HG03159 (cell line): ENCODE results near the gene SPRR2E.
"Not testable (repeated sequence)": the region's sequence is repeated elsewhere in the genome, so short reads cannot be mapped to it uniquely, and the experiment has no call there.

ENCODE experiments used
- ATAC-seq: cut with Tn5 transposase; IDR thresholded peaks from one replicate; pipeline ENCODE4 v1.9.1; 2021; ENCODE audit warnings: mild to moderate bottlenecking, moderate library complexity; ENCODE audit not compliant: unreplicated experiment

Gene SPRR2E

GRCh38 chr1:153070243-153070642, 24.1 kb downstream of the SPRR2E start:
- no peak for ATAC-seq

DNA sequence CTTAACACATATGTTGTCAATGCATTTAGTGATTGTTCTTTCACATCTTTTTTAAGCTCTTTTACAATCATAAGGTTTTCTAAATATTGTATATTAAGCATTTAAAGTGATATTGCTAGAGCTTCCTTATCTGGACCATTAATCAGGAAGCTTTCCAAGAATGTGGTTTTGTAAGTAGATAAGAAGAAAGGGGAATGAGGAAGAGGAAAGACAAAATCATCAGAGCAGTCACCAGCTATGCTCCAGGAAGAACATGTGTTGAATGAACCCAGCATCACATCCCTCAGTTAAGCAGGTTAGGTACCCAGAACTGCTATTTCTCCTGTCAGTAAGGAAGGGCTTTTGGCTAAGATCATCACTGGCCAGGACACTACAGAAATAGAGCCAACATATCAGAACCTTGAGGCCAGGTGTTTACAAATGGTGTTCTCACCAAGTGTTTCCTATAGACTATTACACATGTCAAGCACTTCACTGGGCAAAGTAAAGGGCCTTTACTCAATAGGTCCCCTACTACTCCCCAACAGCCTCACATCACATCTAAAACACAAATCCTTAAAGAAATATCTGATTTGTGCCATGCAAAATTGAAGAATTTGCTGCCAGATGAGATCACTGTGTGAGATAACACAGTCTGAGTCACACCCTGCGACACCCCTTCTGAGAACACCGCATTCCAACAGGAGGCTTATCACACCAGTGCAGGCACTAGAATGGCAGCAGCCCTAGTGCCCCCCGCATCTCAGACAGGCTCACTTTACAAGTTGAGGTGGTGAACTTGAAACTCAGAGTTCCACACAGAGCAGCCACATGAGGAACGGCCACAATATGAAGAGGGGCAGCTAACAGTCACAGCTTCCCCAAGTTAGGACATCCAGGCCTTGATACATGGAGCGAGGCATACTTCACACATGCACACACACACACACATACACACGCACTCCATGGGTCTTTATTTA, 35.2 kb downstream of the SPRR2E start:
- no peak for ATAC-seq

GRCh38 chr1:153058154-153058553, 36.2 kb downstream of the SPRR2E start:
- ATAC-seq = no peak

- ATAC-seq = no peak
These were observed 37.0 kb downstream of the SPRR2E start, which contains the start of gene SPRR2A for GRCh38 chr1:153057375-153057774. SPRR2A (minus strand) TSS chr1:153057512; CDS start chr1:153056735, 777 bp downstream.

DNA sequence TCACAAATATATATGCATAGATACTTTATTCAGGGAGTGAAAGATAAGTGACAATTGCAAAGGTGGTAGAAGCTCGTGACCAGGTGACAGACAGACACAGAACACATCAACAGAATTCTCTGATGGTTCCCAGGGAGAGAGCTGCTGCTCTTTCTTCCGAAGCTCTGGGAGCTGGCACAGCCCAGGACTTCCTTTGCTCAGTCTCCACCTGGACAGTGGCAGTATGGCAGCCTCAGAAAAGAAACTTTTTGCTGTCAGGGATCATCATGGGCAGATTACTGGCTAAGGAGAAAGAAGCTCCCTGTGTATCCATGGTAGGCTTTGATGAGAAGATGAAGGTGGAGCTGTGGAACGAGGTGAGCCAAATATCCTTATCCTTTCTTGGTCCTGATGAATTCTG, 38.2 kb downstream of the SPRR2E start:
- ATAC-seq = not testable (repeated sequence)

- no peak for ATAC-seq
These were observed 45.1 kb downstream of the SPRR2E start for GRCh38 chr1:153049211-153049610.
